HG02840 (cell line): ENCODE measurements around the gene HS6ST3.
"Not testable (repeated sequence)": the region's sequence is repeated elsewhere in the genome, so short reads cannot be mapped to it uniquely, and the experiment has no call there.

ENCODE experiments used
- ATAC-seq: cut with Tn5 transposase; IDR thresholded peaks from one replicate; pipeline ENCODE4 v1.9.1; 2021; ENCODE audit warnings: mild to moderate bottlenecking, moderate library complexity, moderate number of reproducible peaks; ENCODE audit not compliant: unreplicated experiment, low FRiP score

Gene HS6ST3

DNA sequence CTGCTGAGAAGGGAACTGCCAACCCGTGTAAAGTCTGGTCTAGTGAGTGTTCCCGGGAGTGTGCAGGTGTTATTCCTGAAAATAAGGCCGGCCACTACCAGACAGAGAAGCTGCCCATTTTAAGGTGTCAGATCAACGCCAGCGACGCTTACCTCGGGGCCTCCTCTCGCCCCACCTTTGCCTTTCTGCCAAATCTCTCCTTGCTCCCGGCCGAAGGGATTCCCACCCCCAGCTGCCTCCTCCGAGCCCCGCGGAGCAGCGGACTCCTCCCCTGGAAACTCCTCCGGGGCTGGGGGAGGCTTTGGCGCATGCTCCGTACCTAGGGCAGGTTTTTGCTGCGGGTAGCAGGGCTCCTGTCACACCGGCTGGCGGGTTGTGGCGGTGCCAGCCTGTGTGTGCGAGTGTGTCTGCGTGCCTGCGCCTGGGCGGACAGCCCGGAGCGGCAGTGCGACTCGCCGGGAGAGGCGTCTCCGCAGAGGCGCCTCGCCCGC lies at the start of gene HS6ST3:
Gene HS6ST3 (plus strand): TSS at position 359 of the 491 bp plus-strand sequence.
- ATAC-seq: no peak

DNA sequence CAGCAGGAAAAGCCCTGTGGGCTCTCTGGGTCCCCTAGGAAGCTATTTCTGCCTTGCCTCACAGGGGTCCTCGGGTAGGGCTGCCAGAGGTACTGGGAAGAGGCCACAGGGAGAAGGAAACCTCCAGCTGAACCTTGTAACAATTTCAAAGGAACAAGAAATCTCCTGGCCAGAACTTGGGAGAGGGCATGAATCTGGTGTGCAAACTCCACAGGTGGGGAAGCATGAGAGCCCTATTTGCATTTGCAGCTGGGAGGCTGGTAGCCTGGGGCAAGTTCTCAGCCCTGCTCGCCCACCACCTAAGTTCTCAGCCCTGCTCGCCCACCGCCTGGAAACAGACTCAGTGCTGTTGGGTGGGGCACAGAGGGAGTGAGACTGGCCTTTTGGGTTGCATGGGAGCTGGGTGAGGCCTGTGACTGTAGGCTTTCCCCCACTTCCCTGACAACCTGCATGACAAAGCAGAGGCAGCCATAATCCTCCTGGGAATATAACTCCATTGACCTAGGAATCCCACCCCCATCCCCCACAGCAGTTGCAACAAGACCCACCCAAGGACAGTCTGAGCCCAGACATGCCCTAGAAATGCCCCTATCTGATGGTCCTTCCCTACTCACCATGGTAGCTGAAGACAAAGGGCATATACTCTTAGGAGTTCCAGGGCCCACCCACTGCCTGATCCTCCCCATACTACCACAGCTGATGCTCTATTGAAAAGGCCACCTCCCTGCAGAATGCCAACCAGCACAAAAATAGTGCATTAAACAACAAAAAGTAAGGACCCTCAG lies 48.4 kb upstream of the HS6ST3 start:
- ATAC-seq: no peak

DNA sequence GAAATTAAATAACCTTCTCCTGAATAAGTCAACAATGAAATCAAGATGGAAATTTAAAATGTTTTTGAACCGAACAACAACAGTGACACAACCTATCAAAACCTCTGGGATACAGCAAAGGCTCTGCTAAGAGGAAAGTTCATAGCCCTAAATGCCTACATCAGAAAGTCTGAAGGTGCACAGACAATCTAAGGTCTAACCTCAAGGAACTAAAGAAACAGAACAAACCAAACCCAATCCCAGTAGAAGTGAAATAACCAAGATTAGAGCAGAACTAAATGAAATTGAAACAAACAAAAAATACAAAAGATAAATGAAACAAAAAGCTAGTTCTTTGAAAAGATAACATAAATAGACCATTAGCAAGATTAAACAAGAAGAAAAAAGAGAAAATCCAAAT lies 45.7 kb upstream of the HS6ST3 start:
- ATAC-seq: no peak

GRCh38 chr13:96046449-96047126 lies 43.3 kb upstream of the HS6ST3 start:
- not testable (repeated sequence) for ATAC-seq

DNA sequence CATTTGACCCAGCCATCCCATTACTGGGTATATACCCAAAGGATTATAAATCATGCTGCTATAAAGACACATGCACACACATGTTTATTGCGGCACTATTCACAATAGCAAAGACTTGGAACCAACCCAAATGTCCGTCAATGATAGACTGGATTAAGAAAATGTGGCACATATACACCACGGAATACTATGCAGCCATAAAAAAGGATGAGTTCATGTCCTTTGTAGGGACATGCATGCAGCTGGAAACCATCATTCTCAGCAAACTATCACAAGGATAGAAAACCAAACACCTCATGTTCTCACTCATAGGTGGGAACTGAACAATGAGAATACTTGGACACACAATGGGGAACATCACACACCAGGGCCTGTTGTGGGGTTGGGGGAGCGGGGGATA lies 39.0 kb upstream of the HS6ST3 start:
- ATAC-seq: not testable (repeated sequence)

DNA sequence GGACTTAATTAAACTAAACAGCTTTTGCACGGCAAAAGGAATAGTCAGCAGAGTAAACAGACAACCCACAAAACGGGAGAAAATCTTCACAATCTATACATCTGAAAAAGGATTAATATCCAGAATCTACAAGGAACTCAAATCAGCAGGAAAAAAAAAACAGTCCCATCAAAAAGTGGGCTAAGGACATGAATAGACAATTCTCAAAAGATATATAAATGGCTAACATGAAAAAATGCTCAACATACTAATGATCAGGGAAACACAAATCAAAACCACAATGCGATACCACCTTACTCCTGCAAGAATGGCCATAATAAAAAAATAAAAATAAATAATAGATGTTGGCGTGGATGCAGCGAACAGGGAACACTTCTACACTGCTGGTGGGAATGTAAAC lies 38.4 kb upstream of the HS6ST3 start:
- ATAC-seq: not testable (repeated sequence)

- not testable (repeated sequence) for ATAC-seq
These were observed 38.0 kb upstream of the HS6ST3 start for GRCh38 chr13:96051946-96052345.

DNA sequence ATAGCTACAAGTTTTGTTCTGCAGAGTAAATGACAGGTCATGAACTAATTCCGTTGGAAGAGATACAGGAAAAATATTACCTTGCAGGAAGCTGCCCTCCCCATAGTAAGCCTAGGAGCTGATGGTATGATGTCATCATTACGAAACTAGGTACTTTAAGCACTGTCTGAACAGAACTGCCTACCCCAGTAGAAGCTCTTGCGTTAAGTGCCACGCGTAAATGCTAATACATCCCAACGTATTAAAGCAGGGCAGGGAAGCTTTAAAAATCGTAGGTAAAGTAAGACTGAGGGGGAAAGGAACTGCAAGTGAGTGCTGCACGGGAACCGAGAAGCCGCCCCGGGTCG lies 37.3 kb upstream of the HS6ST3 start:
- peak; percentile 51 for ATAC-seq

- ATAC-seq: peak; percentile 92
These were observed 36.8 kb upstream of the HS6ST3 start, which contains the start of gene UGGT2 for GRCh38 chr13:96053003-96053703. Gene UGGT2 (minus strand): TSS chr13:96053401. CDS start chr13:96053312, 89 bp downstream.

- ATAC-seq: no peak
These were observed 24.1 kb upstream of the HS6ST3 start for GRCh38 chr13:96065849-96066248.

DNA sequence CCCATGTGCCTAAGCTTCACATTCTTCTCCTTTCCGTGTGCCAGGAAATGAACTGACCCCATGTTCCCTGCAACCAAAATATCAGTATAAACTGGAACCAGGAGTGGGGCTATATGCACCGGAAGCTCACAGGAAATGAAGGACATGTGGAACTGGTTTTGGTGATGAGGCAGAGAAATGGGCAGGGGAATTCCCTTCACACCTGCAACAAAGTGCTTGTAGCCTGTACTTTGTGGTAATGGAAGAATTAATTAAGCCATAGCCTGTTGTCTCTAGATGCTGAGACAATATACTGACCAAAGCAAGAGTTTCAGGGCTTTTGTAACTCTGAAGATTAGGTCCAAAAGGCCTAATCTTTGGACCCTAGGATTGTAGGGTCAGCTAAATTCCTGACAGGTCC lies 21.2 kb upstream of the HS6ST3 start:
- no peak for ATAC-seq

DNA sequence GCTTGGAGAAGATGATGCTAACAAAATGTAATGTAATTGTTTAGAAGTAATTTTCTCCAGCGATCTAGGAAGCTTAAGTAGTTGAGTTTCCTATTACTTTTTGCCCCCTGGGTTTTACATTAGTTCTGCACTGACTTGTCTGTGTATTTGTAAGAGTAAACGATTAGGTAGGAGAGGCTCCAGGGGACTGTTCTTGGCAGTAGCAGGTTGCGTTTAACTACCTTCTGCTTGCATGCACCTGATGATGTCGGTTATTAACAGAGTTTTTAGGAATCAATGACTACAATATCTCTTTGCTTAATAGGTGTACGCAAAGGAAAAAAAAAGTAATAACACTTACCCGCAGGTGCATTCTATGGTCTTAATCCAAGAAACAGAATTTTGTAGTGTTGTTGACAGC lies 18.4 kb upstream of the HS6ST3 start:
- no peak for ATAC-seq

DNA sequence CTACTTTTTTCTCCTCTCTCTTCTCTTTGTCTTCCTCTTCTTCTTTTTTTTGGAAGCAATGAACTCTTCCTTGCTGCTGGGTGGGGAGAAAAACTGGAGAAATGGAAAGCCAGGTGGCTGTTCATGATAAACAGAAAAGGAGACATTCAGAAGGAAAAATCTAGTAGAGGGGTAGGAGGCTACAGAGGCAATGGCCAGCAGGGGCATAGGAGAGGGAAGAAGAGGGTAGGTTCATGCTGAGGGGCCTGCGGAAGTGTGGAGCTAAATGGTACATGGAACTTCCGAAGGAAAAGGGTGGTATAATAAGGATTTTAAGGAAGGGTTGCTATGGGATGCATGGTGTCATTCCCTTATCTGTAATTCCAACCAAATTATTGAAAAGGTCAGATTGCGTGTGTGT lies 17.5 kb upstream of the HS6ST3 start:
- ATAC-seq: no peak

- no peak for ATAC-seq
These were observed 13.9 kb upstream of the HS6ST3 start for GRCh38 chr13:96075953-96076543.

- no peak for ATAC-seq
These were observed 9.2 kb upstream of the HS6ST3 start for GRCh38 chr13:96080676-96081075.

- ATAC-seq: no peak
These were observed 8.0 kb upstream of the HS6ST3 start for GRCh38 chr13:96081888-96082287.

DNA sequence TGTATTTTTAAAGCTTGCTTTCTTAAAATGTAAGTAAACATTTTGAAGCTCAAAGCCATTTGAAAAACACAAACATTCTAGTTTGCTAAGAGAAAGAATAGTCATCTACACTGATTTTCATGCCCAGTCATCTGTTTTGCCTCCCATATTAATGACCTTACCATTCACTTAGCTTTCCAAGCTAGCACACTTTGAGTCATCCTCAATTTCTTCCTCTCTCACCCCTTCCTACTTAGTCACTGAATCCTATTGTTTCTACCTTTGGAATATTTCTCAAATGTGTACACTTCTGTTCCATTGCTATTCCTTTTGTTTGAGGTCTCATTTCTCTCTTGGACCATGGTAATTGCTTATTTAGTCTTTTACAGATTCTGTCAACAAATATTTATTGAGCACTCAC lies 7.3 kb upstream of the HS6ST3 start:
- ATAC-seq: no peak

DNA sequence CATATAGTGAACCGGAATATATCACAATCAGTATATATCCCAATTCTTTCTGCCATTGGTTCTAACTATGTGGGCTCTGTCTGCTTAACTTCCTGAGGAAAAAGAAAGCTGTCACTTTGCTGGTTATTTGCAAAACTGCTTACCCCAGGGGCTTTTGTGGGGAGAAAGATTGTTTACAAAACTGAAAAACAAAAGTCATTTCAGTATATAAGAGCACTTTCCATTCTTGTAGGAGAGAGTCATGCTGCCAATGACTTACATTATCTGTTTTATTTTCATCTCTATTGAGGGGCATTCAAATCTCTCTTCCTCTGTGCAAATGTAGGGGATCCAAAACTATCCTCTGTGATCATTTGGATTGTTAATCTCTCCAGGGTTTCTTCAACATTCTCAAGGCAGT lies 3.2 kb upstream of the HS6ST3 start:
- no peak for ATAC-seq

DNA sequence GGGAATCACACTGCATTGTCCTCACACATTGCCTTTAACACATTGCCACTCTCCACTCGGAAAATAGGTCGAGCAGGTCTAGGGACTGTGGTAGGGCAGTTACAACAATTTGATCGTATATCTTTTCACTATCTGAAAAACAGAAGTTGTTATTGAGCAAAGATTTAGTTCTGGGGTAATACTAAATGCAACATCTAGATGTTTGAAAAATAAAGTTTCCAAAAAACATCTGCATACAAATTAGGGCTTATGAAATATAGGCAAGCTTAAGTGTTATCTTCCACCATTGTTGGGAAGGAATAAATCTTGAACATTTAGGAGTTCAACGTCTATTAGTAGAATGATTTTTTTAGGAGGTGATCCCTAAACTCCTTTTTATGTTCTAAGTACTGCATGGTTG lies 768 bp upstream of the HS6ST3 start:
- no peak for ATAC-seq

GRCh38 chr13:96090240-96091101 lies 564 bp downstream of the HS6ST3 start:
- no peak for ATAC-seq
